WERI-Rb-1 (cell line): Measurements from ENCODE around the gene LSM8.
"Not testable (repeated sequence)": the region's sequence is repeated elsewhere in the genome, so short reads cannot be mapped to it uniquely, and the experiment has no call there.

Experiments used
- DNase-seq: peaks from one replicate; pipeline ENCODE4 v3.0.0-alpha.2; 2020
- H3K27ac ChIP-seq: fragments of 250-450 bp; sonication (Bioruptor Pico); 2 replicates; pipeline ENCODE4 v1.5.1; 2020; ENCODE audit warnings: mild to moderate bottlenecking, moderate library complexity
- H3K27me3 ChIP-seq: fragments of 250-450 bp; sonication (Bioruptor Pico); 2 replicates; pipeline ENCODE4 v1.5.1; 2021; ENCODE audit warnings: mild to moderate bottlenecking, low read depth, moderate library complexity; ENCODE audit not compliant: insufficient read depth, severe bottlenecking
- H3K36me3 ChIP-seq: fragments of 250-450 bp; sonication (Bioruptor Pico); 2 replicates; pipeline ENCODE4 v1.5.1; 2020; ENCODE audit warnings: mild to moderate bottlenecking, moderate library complexity
- H3K4me3 ChIP-seq: 2 replicates; pipeline ENCODE4 v1.5.1; 2011; ENCODE audit warnings: low read depth, mild to moderate bottlenecking, control low read depth, low read length
- H3K9me3 ChIP-seq: fragments of 250-450 bp; sonication (Bioruptor Pico); 2 replicates; pipeline ENCODE4 v1.5.1; 2021; ENCODE audit warnings: mild to moderate bottlenecking, moderate library complexity; ENCODE audit not compliant: severe bottlenecking
- CTCF ChIP-seq: IDR thresholded peaks from 2 replicates; pipeline ENCODE4 v1.5.1; 2011; ENCODE audit warnings: low read depth, mild to moderate bottlenecking, control low read depth, inconsistent platforms, low read length

Gene LSM8

DNA sequence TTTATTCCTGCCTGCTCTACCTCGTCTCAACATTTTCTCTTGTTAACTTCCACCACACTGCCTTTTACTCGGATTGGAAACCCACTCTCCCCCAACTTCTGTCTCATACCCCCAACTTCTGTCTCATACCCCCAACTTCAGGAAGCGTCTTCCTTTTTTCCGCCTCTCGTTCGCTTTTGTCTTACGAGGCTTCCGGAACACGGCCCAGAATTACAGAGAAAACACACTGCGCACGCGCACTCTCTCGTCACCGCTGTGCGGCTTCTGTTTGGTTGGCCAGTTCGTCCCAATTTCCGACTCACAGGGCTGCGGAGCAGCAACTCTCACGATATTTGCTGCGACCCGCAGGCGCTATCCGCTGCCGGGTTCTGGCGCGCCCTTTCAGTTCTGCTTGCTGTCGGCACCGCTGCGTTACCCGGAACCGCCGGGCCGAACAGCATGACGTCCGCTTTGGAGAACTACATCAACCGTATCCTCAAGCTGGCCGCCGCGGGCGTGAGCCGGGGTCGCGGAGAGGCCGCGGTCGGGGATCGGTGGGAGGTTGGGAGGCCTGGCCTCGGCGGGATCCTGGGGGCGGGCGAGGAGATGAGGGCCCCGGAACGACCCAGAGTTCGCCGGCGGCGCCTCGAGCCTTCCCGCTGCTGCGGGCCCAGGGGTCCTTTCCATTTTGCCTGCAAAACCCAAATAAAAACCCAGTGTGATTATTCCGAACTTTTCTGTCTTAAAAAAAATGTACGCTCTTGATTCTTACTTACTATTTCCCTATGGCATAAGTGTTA is at the start of gene LSM8:
TSS of gene LSM8 (plus strand) at position 379 of the 779 bp plus-strand sequence. CDS start at position 439, 60 bp downstream.
- peaks cover 2% of the 10 kb centered on the region for H3K9me3 ChIP-seq
- H3K36me3 ChIP-seq = peaks cover 35% of the 10 kb centered on the region
- DNase-seq = peak; percentile 96
- no peaks in the 10 kb centered on the region for H3K27me3 ChIP-seq
- peak within 1 kb of the TSS; percentile 98 for H3K27ac ChIP-seq
- TF ChIP-seq CTCF = no peak
- peak within 1 kb of the TSS; percentile 87 for H3K4me3 ChIP-seq

DNA sequence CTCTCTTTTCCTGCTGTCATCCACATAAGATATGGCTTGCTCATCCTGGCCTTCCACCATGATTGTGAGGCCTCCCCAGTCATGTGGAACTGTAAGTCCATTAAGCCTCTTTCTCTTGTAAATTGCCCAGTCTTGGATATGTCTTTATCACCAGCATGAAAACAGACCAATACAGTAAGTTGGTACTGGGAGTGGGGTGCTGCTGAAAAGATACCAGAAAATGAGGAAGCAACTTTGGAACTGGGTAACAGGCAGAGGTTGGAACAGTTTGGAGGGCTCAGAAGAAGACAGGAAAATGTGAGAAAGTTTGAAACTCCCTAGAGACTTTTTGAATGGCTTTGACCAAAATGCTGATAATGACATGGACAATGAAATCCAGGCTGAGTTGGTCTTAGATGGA is 49.5 kb upstream of the LSM8 start:
- H3K36me3 ChIP-seq, H3K27ac ChIP-seq, H3K4me3 ChIP-seq, DNase-seq, H3K9me3 ChIP-seq: not testable (repeated sequence)
- H3K27me3 ChIP-seq = peaks cover 32% of the 10 kb centered on the region

DNA sequence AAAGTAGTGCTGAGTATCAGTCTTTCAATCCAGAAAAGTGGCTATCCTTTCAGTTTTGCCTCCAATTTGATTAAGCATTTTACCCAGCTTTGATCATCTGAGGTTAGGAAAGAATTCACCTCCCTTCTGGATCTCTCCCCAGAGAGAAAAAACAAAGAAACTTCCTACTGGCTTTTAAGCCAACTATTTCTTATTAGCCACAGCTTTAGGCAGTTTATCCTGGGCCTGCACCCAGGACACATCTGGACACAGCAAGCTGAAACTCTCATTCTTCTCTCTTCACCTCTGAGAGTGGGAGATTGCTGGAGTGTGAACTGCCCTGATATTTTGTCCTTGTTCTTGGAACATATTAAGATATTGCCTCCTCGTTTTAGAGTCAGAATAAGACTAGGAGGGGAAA is 43.5 kb upstream of the LSM8 start:
- no peak for TF ChIP-seq CTCF

DNA sequence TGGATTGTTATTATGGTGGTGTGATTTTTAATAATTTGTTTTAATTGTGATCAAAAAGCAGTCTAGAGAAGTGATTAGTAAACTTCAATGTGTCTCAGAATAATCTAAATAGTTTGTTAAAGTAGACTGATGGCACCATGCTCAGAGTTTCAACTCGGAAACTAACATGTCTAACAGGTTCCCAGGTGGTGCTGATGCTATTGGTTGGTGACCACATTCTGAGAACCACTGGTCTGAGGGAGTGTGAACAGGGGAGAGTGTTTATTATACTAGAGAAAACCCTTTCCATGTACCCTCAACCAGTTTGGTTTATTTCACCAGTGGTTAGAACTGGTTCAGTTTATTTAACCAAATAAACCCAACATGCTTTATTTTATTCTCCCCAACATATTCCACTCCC is 42.0 kb upstream of the LSM8 start:
- Histone ChIP-seq H3K9me3 (no peaks in the 10 kb centered on the region), H3K27ac (no peak overlapping the region), H3K36me3 (no peaks in the 10 kb centered on the region), H3K4me3 (no peak overlapping the region), H3K27me3 (peaks cover 33% of the 10 kb centered on the region)
- TF ChIP-seq CTCF = no peak
- DNase-seq = no peak

More for the DNA sequence above, 43.5 kb upstream of the LSM8 start:
- no peak overlapping the region for H3K27ac ChIP-seq
- DNase-seq = no peak
- no peaks in the 10 kb centered on the region for H3K36me3 ChIP-seq
- H3K9me3 ChIP-seq = no peaks in the 10 kb centered on the region
- H3K4me3 ChIP-seq = no peak overlapping the region
- peaks cover 45% of the 10 kb centered on the region for H3K27me3 ChIP-seq

DNA sequence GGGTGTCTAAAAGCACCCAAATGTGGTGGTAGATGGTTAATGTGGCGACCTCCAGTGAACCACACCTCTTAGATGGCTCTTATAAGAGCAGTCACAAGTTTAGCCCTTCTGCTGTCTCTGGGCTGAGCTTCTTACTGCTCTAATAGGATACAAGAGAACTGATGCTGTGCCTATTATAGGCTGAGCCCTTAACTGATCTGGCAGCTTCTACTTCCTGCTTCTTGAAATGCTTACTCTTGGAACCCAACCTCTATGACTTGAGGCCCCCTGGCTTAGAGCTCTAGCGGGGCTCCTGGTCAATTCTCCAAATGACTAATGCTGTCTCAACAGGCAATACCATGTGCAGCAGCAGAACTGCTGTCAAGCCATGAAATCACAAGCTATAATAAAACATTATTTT is 35.0 kb upstream of the LSM8 start:
- Histone ChIP-seq H3K4me3 (no peak overlapping the region), H3K27me3 (peaks cover 3% of the 10 kb centered on the region), H3K9me3 (no peaks in the 10 kb centered on the region), H3K27ac (no peak overlapping the region), H3K36me3 (no peaks in the 10 kb centered on the region)
- TF ChIP-seq CTCF = no peak
- peak; percentile 13 for DNase-seq

- DNase-seq = no peak
- Histone ChIP-seq H3K9me3 (no peaks in the 10 kb centered on the region), H3K27ac (no peak overlapping the region), H3K27me3 (peaks cover 3% of the 10 kb centered on the region), H3K36me3 (no peaks in the 10 kb centered on the region), H3K4me3 (no peak overlapping the region)
- TF ChIP-seq CTCF = no peak
These were observed 34.6 kb upstream of the LSM8 start for GRCh38 chr7:118149394-118149793.
